T-helper 1 cell (primary cell): ENCODE measurements around the gene ADARB2.
"Not testable (repeated sequence)": the region's sequence is repeated elsewhere in the genome, so short reads cannot be mapped to it uniquely, and the experiment has no call there.

Experiments used
- DNase-seq, 5 donors: peaks; one replicate each; pipeline ENCODE4 v3.0.0-alpha.2; 2012 to 2020
- total RNA-seq, 4 donors: gene quantifications; one replicate each; lab custom pipeline; 2026; lab: John Stamatoyannopoulos, UW

Gene ADARB2
- total RNA-seq: 0 to 7.2 (median 0.53) reads per million in 4 donors

DNA sequence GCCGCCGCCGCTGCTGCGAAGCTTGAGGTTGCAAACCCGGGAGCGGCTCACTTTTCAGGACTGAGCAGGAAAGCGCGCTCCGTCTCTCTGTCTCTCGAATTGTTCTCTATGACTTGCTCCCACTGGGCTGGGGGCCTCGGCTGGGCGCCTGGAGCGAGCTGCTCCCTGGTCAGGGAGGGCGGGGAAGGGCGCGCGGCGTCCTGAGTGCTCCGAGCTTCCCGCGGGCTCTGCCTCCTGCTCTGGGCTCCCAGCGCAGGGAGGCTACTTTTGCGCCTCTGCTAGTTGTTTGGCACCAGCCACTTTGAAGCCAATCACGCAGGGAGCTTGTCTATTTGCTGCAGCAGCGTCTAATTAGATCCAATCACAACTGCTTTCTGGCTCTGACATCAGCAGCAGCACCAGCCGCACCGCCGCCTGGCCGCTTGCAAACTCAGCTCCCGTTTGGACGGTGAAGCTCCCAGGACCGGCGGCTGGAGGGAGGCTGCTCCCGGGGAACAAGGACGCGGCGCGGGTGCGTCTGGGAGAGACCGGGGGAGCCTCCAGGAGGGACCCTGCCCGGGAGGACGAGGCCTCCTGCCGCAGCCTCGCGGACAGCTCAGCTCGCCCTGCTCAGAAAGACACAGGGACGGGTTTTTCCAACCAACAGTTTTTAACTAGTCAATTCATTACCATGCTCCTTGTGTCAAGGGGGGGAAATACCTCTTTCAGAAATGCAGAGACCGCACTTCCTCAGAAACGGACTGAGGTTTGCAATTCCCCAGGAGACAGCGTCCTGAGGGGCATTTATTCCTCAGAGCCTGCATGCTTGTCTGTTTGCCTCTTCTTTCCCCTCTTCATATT is at the start of gene ADARB2:
Gene ADARB2 (minus strand): TSS at position 304 of the 840 bp plus-strand sequence.
- DNase-seq: peak in 1 of 5 donors; percentile 23

DNA sequence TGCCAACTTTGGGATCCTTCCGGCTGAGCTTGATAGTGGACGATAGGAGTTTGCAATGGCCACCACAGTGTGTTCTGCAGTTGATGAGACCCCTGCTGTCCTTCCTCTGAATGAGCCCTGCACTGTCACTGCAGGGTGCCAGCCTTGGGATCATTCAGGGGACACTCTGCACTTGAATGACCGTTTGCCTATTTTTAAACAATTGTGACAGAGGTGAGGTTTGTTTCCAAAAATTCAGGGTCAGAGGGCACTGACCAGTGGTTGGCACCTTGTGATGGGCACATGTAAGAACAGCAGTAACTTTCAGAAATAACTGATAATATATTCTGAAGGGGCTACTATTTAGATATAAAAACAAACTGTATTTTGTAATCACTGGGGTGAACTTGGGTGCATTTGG is 48.5 kb upstream of the ADARB2 start:
- DNase-seq: no peak

DNA sequence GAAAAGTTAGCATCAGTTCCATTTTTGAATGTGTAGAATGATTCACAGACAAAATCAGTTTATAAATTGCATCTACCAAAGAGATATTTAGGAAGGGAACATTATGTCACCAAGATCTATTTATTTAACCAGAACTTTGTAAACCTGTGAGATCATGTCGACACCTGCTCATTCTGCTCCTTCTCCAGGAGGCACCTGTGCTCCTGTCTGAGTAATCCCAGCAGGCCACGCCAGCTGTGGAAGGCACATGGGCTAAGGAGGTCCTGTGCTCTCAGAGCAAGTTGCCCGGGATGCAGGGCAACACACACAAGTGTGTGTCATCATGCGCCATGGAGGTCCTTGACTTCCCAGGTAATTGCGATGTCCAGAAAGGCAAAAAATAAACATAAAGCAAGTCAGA is 45.5 kb upstream of the ADARB2 start:
- no peak for DNase-seq

DNA sequence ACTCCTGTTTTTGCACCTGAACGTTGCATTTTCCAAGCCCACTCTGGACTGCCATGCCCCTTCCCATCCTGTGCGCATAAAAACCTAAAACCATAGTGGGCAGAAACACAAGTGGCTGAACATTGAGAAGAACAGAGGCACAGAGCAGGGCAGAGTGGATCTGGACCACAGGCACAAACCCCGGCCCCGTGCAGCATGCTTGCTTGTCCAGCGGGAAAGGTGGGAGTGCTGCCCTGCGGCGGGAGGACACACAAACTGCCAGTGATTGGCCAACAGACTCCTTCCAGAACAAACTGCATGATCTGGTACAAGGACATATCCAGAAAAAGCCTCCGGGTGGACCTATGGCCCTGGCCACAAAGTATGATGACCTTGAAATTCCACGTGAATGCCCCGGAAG is 42.5 kb upstream of the ADARB2 start:
- no peak for DNase-seq

DNA sequence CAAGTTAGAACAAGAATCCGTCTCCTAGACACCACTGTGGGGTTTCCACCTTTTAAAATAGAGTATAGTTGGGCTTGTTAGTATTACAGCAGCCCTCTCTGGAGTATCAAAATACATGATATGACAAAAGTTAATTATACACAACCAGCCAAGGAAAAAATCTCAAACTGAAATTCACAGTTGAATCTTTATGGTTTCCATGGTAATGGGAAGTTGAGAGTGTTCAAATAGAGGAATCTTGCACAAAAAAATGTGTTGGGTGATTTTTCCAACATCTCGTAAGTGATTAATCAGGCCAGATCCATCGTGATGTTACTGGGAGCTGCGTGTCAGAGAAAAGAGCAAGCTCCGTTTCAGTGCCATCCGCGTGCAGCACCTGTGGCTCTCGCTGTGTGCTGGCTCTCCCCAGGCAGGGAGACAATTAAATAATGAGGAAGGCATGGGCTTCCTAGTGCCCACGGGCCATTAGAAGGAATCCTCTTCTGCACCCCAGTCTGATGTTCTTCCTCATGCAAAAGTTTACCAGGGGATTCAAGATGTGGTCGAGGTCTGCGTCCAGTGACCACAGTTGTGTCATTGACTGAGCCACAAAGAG is 41.1 kb upstream of the ADARB2 start:
- no peak for DNase-seq

DNA sequence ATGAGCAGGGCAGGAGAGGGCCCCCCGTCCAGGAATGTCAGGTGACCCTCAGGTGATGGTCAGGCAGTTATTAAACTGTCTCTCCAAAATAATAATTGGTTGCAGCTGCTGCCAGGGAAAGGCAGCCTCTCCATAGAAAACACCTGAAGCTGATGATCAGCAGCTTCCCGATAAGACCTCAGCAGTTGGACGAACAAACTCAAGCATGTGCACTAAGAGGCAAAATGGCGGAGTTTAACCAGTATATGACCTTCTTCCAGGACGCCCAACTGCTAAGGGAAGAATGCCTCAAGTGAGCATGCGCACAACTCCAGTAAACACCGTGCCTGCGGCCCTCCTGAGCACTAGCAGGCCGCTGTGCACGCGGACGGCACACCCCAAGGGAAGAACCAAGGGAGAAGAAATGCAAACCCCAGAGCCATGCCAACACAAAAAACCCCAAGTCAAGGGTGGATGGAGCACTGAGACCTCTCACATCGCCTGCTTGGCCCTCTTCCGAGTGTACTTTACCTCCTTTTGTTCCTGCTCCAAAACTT is 38.9 kb upstream of the ADARB2 start:
- no peak for DNase-seq

DNA sequence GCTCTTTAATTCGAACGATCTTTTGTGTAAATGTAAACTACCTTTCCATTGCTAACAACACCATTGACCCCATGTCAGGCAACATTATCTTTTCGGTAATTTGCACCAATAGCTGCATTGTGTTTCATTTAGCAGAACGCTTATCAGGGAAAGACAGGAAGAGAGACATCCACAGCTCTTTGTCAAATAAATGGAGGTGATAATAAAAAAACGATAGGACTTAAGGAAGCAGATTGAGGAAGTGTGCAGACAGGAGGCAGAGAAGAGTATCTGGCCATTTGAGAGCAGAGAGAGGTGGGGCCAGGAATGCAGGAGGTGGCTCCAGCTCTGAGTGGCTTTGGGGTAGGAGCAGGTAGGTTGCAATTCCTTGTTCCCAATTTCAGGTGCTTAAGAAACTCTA is 37.5 kb upstream of the ADARB2 start:
- no peak for DNase-seq

DNA sequence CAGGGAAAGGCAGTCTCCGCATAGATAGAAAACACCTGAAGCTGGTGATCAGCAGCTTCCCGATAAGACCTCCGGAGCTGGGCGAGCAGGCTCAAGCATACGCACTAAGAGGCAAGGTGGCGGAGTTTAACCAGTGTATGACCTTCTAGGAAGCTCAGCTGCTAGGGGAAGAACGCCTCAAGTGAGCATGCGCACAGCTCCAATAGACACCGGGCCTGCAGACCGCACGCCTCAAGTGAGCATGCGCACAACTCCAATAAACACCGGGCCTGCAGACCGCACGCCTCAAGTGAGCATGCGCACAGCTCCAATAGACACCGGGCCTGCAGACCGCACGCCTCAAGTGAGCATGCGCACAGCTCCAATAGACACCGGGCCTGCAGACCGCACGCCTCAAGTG is 35.9 kb upstream of the ADARB2 start:
- DNase-seq: not testable (repeated sequence)

DNA sequence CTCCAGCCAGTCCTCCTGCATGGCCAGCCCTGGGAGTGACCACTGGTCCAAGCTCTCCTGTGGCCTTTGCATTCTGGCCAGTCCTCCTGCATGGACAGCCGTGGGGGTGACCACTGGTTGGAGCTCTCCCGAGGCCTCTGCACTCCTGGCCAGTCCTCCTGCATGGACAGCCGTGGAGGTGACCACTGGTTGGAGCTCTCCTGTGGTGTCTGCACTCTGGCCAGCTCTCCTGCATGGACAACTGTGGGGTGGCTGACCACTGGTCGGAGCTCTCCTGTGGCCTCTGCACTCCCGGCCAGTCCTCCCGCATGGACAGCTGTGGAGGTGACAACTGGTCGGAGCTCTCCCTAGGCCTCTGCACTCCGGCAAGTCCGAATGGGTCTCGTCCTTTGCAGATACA is 28.7 kb upstream of the ADARB2 start:
- no peak for DNase-seq

DNA sequence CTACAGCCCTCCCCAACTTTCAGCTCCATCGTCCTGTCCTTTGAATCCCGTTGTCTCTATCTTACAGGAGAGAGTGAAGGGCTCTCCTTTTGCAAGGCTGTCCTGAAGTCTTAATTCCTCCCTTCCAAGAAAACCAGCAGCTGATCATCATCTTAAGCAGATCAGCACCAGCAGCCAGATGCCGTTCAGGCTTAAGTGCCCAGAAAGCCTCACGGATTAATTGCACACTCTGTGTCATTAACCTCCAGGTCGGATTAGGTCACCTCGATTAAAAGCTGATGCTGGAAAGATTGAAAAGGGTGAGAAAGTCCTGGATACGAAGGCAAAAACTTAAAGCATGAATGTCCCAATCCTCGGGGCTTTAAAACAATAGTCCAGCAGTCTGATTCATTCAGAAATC is 24.8 kb upstream of the ADARB2 start:
- DNase-seq: no peak

DNA sequence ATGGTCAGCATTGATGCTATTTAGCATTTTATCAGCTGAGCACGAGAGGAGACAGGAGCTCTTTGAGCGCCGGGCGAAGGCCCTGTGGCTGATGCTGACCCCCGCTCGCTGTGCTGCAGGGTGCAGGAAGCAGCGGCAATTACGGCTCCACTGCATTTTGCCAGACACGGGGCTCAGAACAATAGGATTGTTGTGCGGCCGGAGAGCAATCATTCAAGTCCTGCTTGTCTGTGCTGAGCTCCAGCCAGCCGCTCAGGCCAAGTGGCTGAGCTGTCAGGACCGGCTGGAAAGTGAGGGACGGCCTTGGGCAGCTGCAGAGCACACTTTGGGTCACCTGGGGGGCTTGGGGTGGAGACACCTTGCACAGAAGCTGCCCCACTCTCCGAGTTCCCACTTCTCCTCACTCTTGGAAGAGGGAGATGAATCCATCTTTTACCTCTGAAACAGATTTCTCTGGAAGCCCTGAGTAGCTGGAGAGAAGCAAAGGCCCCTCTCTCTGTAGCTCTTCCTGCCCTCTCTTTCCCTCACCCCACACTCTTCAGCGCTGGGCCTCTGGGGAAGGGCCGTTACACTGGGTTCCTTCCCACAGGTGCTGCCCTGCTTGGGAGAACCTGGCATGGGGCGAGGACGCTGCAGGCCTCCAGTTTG is 17.3 kb upstream of the ADARB2 start:
- no peak for DNase-seq

DNA sequence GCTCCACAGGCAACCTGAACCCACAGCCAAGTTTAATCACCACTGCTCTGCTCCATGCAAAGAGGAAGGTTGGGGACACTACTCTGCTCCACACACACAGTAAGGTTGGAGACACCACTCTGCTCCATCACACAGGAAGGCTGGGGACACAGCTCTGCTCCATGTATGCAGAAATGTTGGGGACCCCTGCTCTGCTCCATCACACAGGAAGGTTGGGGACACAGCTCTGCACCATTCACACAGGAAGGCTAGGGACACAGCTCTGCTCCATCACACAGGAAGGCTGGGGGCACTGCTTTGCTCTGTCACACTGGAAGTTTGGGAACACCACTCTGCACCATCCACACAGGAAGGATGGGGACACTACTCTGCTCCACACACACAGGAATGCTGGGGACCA is 14.8 kb upstream of the ADARB2 start:
- DNase-seq: no peak

DNA sequence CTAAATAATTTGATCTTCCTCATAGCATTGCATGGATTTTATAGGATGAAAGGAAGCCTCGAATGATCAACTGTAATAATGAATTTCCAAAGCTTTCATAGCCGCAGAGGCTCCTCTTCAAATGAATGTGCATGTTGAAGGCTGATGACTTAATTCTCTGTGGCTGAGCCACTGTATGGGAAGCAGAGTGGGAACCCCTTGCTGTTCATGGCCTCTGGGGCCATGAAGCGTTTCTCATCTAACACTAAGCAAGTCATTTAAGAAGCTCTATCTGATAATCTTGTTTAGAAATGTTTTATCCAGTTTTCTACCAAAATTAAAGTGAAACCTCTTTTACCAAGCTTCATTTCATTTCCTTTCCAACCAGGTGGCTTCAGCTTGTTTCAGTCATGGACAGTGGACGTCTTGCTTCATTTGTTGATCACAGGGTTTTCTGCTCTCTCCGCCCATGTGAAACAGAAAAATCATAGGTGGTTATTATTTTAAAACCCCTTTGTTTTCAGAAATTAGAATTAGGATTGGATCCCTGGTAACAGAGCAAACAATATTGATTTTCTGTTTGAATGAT is 10.3 kb upstream of the ADARB2 start:
- no peak for DNase-seq

DNA sequence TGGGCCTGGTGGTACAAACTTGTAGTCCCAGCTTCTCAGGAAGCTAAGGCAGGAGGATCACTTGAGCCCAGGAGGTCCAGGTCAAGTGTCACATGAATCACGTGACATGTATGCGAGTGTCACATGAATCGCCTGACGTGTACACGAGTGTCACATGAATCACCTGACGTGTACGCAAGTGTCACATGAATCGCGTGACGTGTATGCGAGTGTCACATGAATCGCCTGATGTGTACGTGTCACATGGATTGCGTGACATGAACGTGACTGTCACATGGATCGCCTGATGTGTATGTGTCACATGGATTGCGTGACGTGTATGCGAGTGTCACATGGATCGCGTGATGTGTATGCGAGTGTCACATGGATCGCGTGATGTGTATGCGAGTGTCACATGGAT is 9.5 kb upstream of the ADARB2 start:
- no peak for DNase-seq

DNA sequence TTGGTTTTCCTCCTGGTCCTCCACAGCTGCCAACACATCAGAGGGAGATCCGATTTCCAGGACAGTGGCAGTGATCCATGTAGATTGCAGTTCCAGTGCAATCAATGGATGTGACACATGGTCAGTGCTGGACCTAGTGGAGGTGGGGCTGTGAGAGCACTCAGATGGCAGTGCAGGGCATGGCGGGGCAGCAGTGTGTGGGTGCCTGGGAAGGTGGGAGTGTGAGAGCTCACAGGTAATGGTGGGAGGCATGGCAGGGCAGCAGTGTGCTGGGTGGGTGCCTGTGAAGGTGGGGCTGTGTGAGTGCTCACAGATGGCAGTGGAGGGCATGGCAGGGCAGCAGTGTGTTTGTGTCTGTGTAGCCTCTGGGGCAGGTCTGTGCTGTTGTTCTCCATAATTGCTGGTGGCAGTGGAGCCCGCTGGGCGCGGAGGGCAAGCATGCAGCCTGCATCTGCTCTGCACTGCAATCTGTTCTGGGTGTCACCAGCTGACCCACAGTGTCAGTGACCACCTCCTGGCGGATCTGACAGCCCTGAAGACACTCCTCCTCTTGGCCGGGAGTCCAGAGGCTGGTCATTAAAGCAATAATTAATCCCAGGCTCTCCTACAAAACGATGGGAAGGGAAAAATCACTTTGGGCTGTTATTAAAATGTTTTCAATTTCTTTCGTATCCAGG is 8.6 kb upstream of the ADARB2 start:
- no peak for DNase-seq

DNA sequence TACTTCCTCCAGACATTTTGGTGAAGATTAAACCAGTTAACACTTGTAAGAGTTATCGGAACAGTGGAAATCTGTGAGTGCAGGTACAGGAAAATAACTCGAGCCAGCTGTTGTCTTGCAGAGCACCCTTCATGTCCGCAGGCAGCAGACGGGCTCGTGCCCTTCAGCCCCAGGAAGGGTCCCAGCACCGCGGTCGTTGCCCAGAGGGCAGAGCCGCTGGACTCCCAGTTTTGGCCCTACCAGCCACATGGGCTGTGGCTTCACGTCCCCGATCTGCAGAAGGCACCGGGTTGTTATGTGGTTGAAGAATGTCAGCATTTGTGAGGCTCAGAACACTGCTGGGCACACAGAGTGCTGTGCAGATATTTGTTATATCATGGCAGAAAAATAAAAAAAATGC is 7.2 kb upstream of the ADARB2 start:
- no peak for DNase-seq

DNA sequence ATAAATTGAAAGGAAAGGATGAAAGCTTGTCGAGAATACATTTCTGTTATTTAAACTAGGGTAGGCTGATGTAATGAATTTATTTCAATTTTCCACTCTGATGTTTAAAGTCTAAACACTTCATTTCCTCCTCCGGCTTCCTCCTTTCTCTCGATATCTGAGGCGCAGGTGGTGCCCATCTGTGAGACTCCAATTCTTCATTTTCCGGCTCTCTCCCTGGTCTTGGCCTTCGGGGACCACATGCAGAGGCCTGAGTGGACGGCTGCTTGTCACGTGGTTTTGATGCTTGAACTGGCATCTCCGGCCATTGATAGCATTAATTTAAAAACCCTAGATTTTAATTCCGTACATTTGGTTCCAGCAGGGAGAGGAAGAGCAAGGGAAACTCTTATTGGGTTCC is 5.8 kb upstream of the ADARB2 start:
- DNase-seq: no peak

DNA sequence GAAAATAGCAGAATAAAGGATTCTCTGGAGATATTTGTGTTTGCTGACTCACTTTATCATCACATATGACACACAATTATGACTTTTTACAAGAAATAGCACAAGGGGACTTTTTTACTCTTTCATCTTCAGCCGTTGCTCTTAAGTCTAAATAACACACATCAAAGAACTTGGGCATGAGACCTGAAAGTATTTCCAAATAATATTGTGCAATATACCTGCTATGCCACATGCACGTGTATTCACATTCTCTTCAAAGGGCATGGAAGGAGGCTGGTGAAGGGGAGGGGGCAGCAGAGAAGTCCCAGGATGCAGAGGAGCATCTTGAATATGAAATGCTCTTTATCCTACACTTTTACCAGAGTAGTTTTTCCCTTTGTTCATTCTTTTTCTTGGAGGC is 4.1 kb upstream of the ADARB2 start:
- DNase-seq: no peak

DNA sequence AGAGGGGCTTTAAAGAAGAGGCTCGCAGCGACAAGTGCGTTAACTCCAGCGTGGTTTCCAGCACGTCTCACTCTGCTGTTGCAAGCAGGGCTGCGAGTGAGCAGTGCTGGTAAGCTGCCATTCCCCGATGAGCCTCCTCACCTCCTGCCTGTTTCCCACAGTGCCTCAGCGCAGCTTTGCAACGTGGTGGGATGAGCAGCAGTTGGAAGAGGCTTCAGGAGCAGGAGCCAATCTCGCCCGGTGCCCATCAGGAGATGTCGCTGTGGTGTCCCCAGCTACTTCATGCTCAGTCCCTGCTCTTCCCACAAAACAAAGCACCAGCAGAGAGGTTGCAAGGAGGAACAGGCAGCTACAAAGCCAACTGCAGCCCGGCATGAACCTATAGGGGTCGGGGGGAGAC is 2.4 kb upstream of the ADARB2 start:
- no peak for DNase-seq

DNA sequence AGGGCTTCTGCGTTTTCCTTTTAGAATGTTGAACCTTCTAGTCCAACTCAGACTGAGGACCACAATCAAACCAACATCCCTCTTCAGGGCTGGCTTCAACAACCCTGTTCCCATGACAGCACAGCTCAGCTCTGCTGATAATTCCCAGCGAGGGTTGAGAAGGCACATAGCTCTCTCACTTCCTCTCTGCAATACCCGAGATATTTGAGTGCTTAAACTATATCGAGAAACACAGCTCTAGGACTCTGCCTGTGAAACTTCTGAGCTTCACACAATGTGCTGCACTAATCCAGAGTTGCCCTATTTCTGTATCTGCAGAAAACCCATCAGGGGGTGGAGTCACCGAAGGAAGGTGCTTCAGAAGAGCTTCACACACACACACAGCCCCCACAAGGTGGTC is 1.6 kb upstream of the ADARB2 start:
- no peak for DNase-seq

DNA sequence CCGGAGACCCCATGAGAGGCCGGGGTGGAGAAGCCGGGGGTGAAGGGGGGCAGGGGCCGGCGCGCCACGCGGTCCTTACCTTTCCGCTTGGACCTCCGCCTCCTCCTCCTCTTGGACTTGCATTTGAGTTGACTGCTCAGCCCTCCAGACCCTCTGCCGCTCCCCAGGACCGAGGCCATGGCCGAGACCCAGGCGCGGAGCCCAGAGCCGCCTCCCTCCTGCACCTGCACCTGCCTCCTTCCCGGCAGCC is 428 bp downstream of the ADARB2 start:
- DNase-seq: no peak

DNA sequence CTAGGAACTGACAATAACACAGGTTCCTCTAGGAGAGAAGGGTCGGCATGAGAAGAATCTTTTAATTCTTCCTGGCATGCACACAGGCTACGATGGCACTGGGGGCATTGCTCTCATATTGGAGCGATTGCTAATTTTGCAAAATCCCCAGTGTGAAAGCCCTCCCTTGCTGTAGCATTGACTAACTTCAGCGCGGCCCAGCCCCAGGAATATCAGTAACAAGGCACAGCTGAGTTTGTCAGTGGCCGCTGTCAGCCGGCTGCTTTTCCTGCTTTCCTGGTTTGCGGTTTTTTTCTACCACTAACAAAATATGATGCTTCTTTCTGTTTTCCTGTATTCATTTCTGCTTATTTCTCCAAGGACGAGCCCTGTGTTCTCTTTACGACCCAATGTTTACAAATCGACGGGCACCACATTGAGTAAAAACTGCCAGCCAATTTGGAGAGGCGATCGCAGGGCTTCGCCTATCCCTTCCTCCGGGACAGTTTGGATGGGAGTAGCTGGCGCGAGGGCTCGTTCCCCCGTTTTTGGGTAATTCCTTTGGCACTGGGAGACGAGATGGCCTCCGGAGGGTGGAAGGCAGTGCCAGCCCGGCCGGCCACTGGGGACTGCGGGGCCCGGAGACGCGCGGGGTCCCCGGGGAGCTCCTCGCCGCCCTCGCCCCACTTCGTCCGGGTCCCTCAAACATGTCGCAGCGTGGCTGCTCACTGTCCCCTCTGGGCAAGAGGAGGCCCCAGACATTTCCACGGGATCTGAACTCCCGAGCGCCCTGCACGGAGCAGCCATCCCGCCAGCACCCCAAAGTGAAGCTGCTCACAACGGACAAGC is 967 bp downstream of the ADARB2 start:
- DNase-seq: no peak
